ENCODE results near the gene CCDC187.
A peak's percentile ranks its signal among the peaks of the same experiment; 100 is the strongest.
"Not testable (repeated sequence)": the region's sequence is repeated elsewhere in the genome, so short reads cannot be mapped to it uniquely, and the experiment has no call there.

Gene CCDC187

GRCh38 chr9:136266641-136267040 lies 37.3 kb downstream of the CCDC187 start:
- not testable (repeated sequence) for ATAC-seq, DNase-seq

DNA sequence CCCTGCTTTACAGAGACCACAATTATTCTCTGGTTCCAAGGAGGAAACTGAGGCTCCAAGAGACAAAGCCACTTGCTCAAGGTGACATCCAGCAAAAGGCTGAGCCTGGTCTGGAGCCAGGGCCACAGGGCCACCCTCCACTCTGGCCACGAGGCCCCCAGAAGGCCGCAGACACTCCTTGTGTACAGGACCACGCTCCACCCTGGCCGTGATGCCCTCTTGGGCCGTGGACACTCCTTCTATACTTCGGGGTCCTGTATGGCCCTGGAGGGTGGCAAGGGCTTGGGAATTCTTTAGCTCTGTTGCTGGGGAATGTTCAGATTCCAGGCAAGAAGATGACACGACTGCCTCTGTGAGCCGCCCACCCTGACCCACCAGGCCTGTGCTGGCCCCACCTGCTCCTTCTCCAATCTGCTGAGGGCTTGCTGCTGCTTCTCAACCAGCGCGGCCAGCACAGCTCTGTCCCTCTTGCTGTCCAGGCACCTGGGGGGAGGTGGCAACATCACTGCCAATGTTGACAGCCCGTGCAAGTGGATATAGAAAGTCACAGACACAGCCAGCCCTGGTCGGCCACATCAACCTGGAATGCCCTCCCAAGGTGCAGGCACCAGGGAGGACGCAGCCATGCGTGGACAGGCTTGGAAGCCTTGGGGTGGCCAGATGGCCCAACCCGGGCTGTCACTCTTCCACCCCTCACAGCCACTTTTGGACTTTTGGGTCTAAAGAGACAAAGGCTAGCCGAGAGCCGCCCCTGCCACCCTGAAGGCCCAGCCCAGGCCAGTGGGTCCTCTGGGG lies 38.1 kb downstream of the CCDC187 start:
- no peak for ATAC-seq
- no peak for DNase-seq

- DNase-seq (no peak), ATAC-seq (no peak)
Observed at GRCh38 chr9:136264441-136265405, 39.2 kb downstream of the CCDC187 start.

- ATAC-seq: no peak
- no peak for DNase-seq
Observed at GRCh38 chr9:136264031-136264430, 39.9 kb downstream of the CCDC187 start.

- DNase-seq: no peak
- ATAC-seq: no peak
Observed at GRCh38 chr9:136262671-136263178, 41.2 kb downstream of the CCDC187 start.

DNA sequence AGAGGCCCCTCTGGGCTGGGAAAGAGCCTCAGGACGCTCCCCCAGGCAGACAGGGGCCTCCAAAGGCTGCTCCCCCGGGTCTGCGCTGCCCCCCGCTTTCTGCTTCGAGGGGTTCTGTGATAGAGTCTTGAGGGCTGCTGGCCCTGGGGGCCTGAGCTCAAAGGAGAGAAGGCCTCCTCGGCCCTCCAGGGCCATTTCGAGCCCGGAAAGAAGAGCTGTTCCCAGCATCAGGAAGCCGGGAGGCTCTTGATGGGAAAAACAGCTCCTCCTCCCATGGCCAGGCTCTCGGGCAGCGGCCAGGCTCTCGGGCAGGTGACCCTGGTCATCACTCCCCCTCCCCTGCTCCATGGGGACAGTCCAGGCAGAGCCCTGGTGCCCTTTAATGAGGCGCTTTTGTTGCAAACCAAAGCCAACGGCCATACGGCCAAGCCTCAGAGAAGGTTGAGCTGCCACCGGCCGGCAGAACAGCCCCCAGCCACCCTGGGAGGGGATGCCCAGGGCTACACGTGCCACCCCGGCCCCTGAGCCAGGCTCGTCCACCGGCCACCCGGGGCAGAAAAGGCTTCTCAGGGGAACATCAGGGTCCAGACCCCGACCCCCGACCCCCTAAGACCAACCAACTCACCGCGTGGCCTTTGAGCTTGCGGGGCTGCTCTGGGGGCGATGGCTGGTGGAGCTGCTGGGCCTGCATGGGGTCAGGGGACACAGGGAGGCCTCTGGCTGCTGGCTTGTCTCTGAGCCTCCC lies 42.0 kb downstream of the CCDC187 start:
- DNase-seq: no peak
- ATAC-seq: no peak

DNA sequence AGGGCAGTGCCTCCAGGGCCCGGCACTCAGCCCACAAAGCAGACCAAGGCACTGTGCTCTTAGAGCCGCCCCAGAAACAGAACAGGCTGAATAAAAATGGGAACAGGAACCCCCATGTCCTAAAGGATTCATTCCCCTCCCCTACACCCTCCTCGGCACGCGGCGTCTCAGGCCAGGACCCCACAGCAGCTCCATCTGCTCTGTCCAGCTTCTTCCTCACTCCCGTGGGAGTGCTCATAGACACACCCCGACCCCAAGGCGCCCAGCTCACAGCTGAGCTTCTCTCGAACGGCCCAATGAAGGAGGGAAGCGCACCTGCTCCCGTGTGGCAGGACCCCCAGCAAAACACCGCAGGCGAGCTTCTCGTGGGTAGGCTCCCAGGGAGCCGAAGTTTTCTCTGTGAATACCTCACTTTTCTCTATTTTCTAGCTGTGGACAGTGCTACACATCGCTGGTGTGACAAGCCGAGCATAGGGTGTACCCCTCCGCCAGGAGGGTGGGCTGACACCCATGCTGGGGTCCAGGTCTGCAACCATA lies 42.9 kb downstream of the CCDC187 start:
- no peak for ATAC-seq
- DNase-seq: no peak

DNA sequence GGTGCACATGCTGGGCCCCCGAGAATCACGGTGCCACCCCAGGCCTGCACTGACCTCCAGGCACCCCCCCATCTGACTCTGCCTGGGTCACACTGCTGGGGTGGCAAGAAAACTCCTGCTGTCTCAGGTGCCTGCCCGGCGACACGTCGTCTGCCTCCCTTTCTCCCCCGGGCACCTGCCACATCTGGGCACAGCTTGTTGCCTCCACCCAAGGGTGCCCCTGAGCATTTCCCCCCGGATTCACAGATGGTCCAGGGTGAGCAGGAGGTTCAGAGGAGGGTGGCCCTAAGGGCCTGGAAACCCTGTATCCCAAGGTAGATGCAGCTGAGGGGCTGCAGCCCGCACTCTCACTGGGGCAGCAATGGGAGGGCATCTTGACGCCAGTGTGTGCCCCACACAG lies 43.4 kb downstream of the CCDC187 start:
- ATAC-seq (no peak), DNase-seq (no peak)

DNA sequence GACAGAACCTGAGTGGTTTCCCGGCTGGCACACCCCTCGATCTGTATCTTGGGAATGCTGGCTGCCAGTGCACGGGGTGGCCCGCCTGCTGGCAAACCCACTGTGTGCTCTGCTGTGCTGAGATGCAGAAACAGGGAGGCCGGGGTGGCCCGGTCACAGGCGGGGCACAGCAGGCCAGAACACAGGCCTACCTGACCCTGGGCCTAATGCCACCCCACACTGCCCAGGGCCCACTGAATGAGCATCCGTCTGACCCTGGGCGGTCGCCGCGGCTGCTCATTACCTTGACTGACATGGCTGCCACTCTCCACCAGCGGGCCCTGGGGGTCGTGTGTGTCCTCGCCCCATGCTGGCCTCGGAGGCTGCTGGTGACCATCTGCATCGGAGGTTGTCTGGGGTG lies 44.1 kb downstream of the CCDC187 start:
- no peak for DNase-seq
- no peak for ATAC-seq

DNA sequence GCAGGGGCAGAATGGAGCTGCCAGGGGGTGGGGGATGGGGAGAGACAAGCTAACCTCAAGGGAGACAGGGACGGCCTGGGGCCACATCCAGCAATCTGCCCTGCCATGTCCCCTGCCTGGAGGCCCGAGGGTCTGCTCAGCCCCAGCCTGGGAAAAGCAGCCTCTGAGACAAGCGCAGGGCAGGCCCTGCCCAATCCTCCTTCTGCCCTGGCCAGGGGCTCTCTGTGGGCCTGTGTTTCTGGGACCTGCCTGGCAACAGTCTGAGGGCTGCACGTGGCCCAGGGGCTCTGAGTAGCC lies 44.4 kb downstream of the CCDC187 start:
- DNase-seq: no peak

DNA sequence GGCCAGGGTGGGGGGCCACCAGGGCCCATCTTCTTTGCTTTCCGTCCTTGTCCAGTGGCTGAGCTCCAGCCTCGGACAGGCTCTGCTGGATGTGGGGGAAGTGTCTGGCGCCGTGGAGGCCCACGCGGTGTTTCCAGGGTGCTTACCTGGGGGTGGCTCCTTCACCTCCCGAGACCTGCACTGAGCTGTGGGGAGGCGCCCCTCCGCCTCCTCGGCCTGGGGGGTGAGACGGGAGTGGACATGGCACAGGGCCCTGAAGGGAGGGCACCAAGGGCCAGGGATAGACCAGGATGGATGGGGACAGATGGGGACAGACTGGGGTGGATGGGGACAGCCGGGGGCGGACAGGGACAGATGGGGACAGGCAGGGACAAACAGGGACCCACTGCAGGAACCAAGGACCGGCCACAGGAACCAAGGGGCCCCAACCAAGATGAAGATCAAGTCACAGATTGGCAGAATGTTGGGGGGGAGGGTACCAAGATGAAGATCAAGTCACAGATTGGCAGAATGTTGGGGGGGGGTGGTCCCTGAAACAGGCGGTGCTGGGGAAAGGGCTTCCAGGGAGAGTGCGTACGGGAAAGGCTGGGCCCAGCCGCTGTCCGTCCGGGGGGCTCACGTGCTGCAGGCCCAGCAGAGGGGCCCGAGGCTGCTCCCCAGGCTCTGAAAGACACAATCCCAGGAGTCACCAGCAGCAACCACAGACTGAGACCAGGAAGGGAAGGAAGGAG lies 44.9 kb downstream of the CCDC187 start:
- DNase-seq: no peak
- ATAC-seq: no peak

More for the DNA sequence above, 44.4 kb downstream of the CCDC187 start:
- no peak for ATAC-seq

GRCh38 chr9:136258299-136258625 lies 45.6 kb downstream of the CCDC187 start:
- ATAC-seq (no peak), DNase-seq (no peak)

GRCh38 chr9:136257381-136258298 lies 46.3 kb downstream of the CCDC187 start:
- ATAC-seq: peak; percentile 6
- DNase-seq: no peak

GRCh38 chr9:136255896-136256890 lies 47.7 kb downstream of the CCDC187 start:
- ATAC-seq (no peak), DNase-seq (no peak)

- ATAC-seq: no peak
- DNase-seq: peak; percentile 27
Observed at GRCh38 chr9:136255166-136255538, 48.7 kb downstream of the CCDC187 start.

- ATAC-seq (no peak), DNase-seq (no peak)
Observed at GRCh38 chr9:136254381-136255165, 49.3 kb downstream of the CCDC187 start.

DNA sequence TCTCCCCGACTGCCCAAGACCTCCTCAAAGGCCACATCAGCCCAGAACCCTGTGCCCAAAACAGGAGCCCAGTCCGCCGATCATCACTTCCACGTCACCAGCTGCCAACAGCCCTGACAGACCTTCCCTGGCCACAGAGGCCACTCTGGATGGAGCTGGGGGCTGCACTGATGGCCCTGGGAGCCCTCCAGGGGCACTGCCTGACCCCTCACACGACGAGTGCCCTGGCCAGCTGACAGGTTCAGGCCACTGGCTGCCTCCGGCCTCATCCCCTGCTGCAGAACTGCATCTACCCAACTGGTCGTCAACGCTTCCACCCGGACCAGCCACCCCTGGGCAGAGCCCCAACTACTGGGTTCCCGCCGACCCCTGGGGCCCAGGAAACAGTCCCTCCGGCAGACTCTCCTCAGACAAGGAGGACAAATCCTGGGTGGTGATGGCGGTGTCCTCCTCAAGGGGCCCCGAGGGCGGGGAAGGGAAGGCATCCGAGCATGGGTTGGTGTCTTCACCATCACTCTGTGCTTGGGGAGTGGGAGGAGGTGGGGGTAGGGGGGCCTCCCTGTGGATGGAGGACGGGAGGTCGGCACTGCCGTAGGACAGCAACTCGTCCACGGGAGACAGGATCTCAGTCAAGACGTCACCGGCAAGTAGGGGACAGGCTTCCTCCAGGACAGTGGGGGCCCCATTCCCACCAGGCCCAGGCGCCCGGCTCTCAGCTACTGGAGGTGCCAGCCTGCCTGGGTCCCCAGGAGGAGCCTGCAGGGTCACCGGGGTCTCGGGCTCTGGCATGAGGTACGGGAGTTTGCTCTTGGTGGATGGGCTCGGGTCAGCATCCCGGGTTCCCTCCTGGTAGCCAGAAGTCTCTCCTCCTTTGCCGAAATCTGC lies 50.4 kb downstream of the CCDC187 start:
- ATAC-seq: no peak
- no peak for DNase-seq

All from stimulated activated naive CD8-positive, alpha-beta T cell treated with anti-CD3 and anti-CD28 coated beads, Interleukin-15, Interleukin-2, amounts not matched to agents 100 U/mL and 50 U/mL, for 24 hours (primary cell).